HepG2 (cell line): ENCODE results near the gene LTV1. TPM values are rescaled to one million over a fixed set of nuclear protein-coding genes. Genes with fewer than 3 reads are reported as not detected.

Source experiments
- AGO2 ChIP-seq: fragments of 200-400 bp; formaldehyde crosslinking; optimal IDR thresholded peaks from 2 replicates; pipeline ENCODE3; 2017; ENCODE audit warnings: mild to moderate bottlenecking, low read depth, low read length, moderate library complexity
- CREB1 ChIP-seq, 2 experiments: fragments of 450-650 bp in 1 of 2; IDR thresholded peaks; 2 replicates each; pipeline ENCODE4 v1.6.1; 2016 to 2017; ENCODE audit warnings: control low read depth in 1 of 2, mild to moderate bottlenecking in 1 of 2, missing compliant biosample characterization in 1 of 2, missing genetic modification characterization in 1 of 2
- ELF3 ChIP-seq: IDR thresholded peaks from 2 replicates; pipeline ENCODE4 v1.6.1; 2016; ENCODE audit warnings: missing genetic modification reagents, missing compliant biosample characterization
- KLF11 ChIP-seq: IDR thresholded peaks from 2 replicates; pipeline ENCODE4 v1.6.1; 2016; ENCODE audit warnings: missing compliant biosample characterization
- MTA1 ChIP-seq: sonication (generic); formaldehyde crosslinking; IDR thresholded peaks from 2 replicates; pipeline ENCODE4 v1.4.0; 2020; ENCODE audit warnings: missing genetic modification reagents, mild to moderate bottlenecking, borderline replicate concordance
- PPARG ChIP-seq: conservative IDR thresholded peaks from 2 replicates; pipeline ENCODE4 v1.6.1; 2016; ENCODE audit warnings: missing biosample characterization, missing genetic modification reagents
- SP1 ChIP-seq, 2 experiments: fragments of 450-650 bp in 1 of 2; sonication (generic) in 1 of 2; formaldehyde crosslinking in 1 of 2; IDR thresholded peaks; 2 replicates each; pipeline versions ENCODE4 v1.4.0 to v1.6.1; 2016 to 2020; ENCODE audit warnings: missing genetic modification reagents in 1 of 2
- STAG1 ChIP-seq: sonication (generic); formaldehyde crosslinking; IDR thresholded peaks from 2 replicates; pipeline ENCODE4 v1.4.0; 2020; ENCODE audit warnings: missing genetic modification reagents
- XRCC5 ChIP-seq: fragments of 200-400 bp; formaldehyde crosslinking; optimal IDR thresholded peaks from 2 replicates; pipeline ENCODE3; 2017; ENCODE audit warnings: mild to moderate bottlenecking, low read length
- YY1 ChIP-seq: IDR thresholded peaks from 2 replicates; pipeline ENCODE4 v1.6.1; 2011; ENCODE audit warnings: low read length, low read depth, moderate library complexity, mild to moderate bottlenecking; ENCODE audit not compliant: insufficient read depth, insufficient replicate concordance
- ZNF234 ChIP-seq: sonication (generic); formaldehyde crosslinking; conservative IDR thresholded peaks from 2 replicates; pipeline ENCODE4 v1.5.1; 2020; ENCODE audit warnings: mild to moderate bottlenecking, missing genetic modification reagents
- ZNF678 ChIP-seq: sonication (generic); formaldehyde crosslinking; IDR thresholded peaks from 2 replicates; pipeline ENCODE4 v1.4.0; 2020; ENCODE audit warnings: mild to moderate bottlenecking, missing genetic modification reagents
- ZNF839 ChIP-seq: sonication (generic); formaldehyde crosslinking; IDR thresholded peaks from 2 replicates; pipeline ENCODE4 v1.4.0; 2020; ENCODE audit warnings: missing genetic modification reagents, mild to moderate bottlenecking, borderline replicate concordance
- polyA plus RNA-seq, 8 experiments: library from polyadenylated mRNA; depleted of rRNA in 3 of 8; stranded (reverse) in 7 of 8; unstranded in 1 of 8; fragments of >200 nt; fragmentation: Illumina TruSeq in 4 of 8; extraction: Trizol in 4 of 8; gene quantifications; 2 replicates each; pipeline versions ENCODE4 v1.2.1 to v1.2.3, GENCODE V29; 2011 to 2016; ENCODE audit warnings: low read depth in 4 of 8, missing spikeins in 1 of 8, mixed read lengths in 1 of 8; ENCODE audit not compliant: insufficient read depth in 1 of 8
- total RNA-seq, 5 experiments: library from RNA; depleted of rRNA; stranded (reverse); fragments of >200 nt; fragmentation: Illumina TruSeq; extraction: Trizol; gene quantifications; 2 replicates each; pipeline ENCODE4 v1.2.3, GENCODE V29; 2016; ENCODE audit warnings: low read depth in 1 of 5
- TF ChIP-seq, protein P1 (sequence below): sonication (generic); formaldehyde crosslinking; IDR thresholded peaks from 2 replicates; pipeline ENCODE4 v1.5.1; 2020; ENCODE audit warnings: missing genetic modification reagents, mild to moderate bottlenecking, borderline replicate concordance
- TF ChIP-seq, protein P2 (sequence below): fragments of 450-650 bp; IDR thresholded peaks from 2 replicates; pipeline ENCODE4 v1.6.1; 2016
- TF ChIP-seq, protein P3 (sequence below): sonication (generic); formaldehyde crosslinking; IDR thresholded peaks from 2 replicates; pipeline ENCODE4 v1.8.0; 2022; ENCODE audit warnings: missing genetic modification reagents, mild to moderate bottlenecking, inconsistent platforms, borderline replicate concordance
- TF ChIP-seq, protein P4 (sequence below): sonication (generic); formaldehyde crosslinking; IDR thresholded peaks from 2 replicates; pipeline ENCODE4 v1.4.0; 2020; ENCODE audit warnings: missing genetic modification reagents, borderline replicate concordance

The LTV1 gene
- total and polyA plus RNA-seq, 2 of the 13 experiments (the other 11 are each of a cell fraction or from before 2014, with no cell fraction given): 21.1 to 85.8 TPM

DNA sequence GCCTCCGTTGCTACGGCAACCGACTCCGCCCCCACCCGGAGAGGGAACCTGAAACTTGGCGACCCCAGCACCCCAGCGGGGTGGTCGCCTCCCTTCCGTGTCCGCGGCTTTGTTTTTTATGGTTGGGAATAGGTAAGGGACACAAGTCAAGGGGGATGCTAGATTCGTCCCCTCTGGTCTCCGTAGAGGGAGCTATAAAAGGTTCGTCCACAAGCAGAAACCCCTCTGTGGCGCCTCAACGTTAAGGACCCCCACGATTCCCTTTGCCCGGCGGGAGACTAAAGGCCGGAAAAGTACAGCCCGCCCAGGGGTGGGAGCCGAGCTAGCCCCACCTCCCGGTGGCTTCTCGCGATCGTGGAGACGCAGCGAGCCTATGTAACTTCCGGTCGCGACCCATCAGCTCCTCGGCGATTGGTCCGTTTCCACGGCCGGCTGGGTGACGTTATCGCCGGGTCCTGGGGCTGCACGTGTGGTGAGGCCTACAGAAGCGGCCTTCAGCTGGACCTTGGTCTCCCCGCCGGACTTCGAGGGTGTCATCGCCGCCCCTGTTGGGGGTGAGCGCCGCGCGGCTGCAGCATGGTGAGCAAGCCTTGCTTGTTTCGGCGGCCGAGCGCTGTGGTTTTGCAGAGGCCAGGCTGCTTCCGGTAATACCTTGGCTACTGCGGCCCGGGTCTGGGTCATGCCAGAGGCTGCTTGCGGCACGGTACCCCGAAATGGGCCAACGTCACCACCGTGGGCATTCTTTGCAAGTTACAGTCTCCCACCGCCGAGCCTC lies at the start of gene LTV1 (continued):
- TF ChIP-seq, protein P1, sequence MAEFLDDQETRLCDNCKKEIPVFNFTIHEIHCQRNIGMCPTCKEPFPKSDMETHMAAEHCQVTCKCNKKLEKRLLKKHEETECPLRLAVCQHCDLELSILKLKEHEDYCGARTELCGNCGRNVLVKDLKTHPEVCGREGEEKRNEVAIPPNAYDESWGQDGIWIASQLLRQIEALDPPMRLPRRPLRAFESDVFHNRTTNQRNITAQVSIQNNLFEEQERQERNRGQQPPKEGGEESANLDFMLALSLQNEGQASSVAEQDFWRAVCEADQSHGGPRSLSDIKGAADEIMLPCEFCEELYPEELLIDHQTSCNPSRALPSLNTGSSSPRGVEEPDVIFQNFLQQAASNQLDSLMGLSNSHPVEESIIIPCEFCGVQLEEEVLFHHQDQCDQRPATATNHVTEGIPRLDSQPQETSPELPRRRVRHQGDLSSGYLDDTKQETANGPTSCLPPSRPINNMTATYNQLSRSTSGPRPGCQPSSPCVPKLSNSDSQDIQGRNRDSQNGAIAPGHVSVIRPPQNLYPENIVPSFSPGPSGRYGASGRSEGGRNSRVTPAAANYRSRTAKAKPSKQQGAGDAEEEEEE (CRISPR knock-in tag): peak; percentile 92; the same call in 1 of the 2 replicates
- TF ChIP-seq STAG1 (CRISPR knock-in tag) (peak; percentile 39), XRCC5 (peak; percentile 93), ZNF234 (CRISPR knock-in tag) (peak; percentile 91; the same call in 1 of the 2 replicates), SP1 (IDR thresholded peaks at IDR 0.05) (peak; percentile 77), SP1 (CRISPR knock-in tag; IDR thresholded peaks at IDR 0.05) (peak; percentile 83), CREB1 (IDR thresholded peaks at IDR 0.05) (peak; percentile 94), CREB1 (CRISPR knock-in tag; IDR thresholded peaks at IDR 0.05) (peak; percentile 98), AGO2 (peak; percentile 82), PPARG (CRISPR knock-in tag) (0 out of 2 replicates have a peak, but pooled peaks have one; percentile 60), ELF3 (CRISPR knock-in tag) (peak; percentile 88), ZNF678 (CRISPR knock-in tag) (peak; percentile 100), ZNF839 (CRISPR knock-in tag) (no peak; the same call in 1 of the 2 replicates), MTA1 (CRISPR knock-in tag) (peak; percentile 87), YY1 (peak; percentile 62), KLF11 (peak; percentile 91)
- TF ChIP-seq, protein P2, sequence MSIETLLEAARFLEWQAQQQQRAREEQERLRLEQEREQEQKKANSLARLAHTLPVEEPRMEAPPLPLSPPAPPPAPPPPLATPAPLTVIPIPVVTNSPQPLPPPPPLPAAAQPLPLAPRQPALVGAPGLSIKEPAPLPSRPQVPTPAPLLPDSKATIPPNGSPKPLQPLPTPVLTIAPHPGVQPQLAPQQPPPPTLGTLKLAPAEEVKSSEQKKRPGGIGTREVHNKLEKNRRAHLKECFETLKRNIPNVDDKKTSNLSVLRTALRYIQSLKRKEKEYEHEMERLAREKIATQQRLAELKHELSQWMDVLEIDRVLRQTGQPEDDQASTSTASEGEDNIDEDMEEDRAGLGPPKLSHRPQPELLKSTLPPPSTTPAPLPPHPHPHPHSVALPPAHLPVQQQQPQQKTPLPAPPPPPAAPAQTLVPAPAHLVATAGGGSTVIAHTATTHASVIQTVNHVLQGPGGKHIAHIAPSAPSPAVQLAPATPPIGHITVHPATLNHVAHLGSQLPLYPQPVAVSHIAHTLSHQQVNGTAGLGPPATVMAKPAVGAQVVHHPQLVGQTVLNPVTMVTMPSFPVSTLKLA: peak; percentile 92
- TF ChIP-seq, protein P3, sequence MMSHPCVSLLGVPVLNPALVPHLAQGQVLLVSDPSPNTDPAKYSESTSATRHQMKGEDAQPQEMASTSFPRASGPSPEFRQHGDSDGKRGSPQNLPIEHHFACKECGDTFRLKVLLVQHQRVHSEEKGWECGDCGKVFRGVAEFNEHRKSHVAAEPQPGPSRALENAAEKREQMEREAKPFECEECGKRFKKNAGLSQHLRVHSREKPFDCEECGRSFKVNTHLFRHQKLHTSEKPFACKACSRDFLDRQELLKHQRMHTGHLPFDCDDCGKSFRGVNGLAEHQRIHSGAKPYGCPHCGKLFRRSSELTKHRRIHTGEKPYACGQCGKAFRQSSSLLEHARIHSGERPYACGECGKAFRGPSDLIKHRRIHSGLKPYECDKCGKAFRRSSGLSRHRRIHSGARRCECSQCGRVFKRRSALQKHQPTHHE (CRISPR knock-in tag): peak; percentile 92
- TF ChIP-seq, protein P4, sequence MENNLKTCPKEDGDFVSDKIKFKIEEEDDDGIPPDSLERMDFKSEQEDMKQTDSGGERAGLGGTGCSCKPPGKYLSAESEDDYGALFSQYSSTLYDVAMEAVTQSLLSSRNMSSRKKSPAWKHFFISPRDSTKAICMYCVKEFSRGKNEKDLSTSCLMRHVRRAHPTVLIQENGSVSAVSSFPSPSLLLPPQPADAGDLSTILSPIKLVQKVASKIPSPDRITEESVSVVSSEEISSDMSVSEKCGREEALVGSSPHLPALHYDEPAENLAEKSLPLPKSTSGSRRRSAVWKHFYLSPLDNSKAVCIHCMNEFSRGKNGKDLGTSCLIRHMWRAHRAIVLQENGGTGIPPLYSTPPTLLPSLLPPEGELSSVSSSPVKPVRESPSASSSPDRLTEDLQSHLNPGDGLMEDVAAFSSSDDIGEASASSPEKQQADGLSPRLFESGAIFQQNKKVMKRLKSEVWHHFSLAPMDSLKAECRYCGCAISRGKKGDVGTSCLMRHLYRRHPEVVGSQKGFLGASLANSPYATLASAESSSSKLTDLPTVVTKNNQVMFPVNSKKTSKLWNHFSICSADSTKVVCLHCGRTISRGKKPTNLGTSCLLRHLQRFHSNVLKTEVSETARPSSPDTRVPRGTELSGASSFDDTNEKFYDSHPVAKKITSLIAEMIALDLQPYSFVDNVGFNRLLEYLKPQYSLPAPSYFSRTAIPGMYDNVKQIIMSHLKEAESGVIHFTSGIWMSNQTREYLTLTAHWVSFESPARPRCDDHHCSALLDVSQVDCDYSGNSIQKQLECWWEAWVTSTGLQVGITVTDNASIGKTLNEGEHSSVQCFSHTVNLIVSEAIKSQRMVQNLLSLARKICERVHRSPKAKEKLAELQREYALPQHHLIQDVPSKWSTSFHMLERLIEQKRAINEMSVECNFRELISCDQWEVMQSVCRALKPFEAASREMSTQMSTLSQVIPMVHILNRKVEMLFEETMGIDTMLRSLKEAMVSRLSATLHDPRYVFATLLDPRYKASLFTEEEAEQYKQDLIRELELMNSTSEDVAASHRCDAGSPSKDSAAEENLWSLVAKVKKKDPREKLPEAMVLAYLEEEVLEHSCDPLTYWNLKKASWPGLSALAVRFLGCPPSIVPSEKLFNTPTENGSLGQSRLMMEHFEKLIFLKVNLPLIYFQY (CRISPR knock-in tag): peak; percentile 91; the same call in 1 of the 2 replicates
